Jurkat, Clone E6-1 (cell line): Measurements from ENCODE around the gene SYNGR2.
A peak's percentile ranks its signal among the peaks of the same experiment; 100 is the strongest.
"Not testable (repeated sequence)": the region's sequence is repeated elsewhere in the genome, so short reads cannot be mapped to it uniquely, and the experiment has no call there.

Source experiments
- DNase-seq: peaks from one replicate; pipeline ENCODE4 v3.0.0-alpha.2; 2011; ENCODE audit warnings: low read depth, low spot score
- H3K4me3 ChIP-seq: 2 replicates; pipeline ENCODE4 v1.5.1; 2011; ENCODE audit warnings: mild to moderate bottlenecking, low read length, control low read depth, moderate library complexity

The SYNGR2 gene

GRCh38 chr17:78164748-78165607 is 3.4 kb upstream of the SYNGR2 start:
- no peak for DNase-seq
- no peak overlapping the region for H3K4me3 ChIP-seq

GRCh38 chr17:78166416-78166815 is 2.0 kb upstream of the SYNGR2 start:
- no peak for DNase-seq
- no peak overlapping the region for H3K4me3 ChIP-seq

- no peak for DNase-seq
- peak overlapping the region; percentile 60 for H3K4me3 ChIP-seq
Observed at GRCh38 chr17:78168903-78169793, 767 bp downstream of the SYNGR2 start.

- DNase-seq: no peak
- no peak overlapping the region for H3K4me3 ChIP-seq
Observed at GRCh38 chr17:78170692-78171590, 2.6 kb downstream of the SYNGR2 start.

GRCh38 chr17:78171591-78172248 is 3.3 kb downstream of the SYNGR2 start:
- not testable (repeated sequence) for H3K4me3 ChIP-seq

GRCh38 chr17:78172249-78173051 is 4.1 kb downstream of the SYNGR2 start:
- no peak for DNase-seq
- H3K4me3 ChIP-seq: no peak overlapping the region

More at GRCh38 chr17:78171591-78172248, 3.3 kb downstream of the SYNGR2 start:
- not testable (repeated sequence) for DNase-seq

GRCh38 chr17:78173097-78173715 is 4.8 kb downstream of the SYNGR2 start:
- H3K4me3 ChIP-seq: no peak overlapping the region
- DNase-seq: peak; percentile 11

GRCh38 chr17:78174346-78174869 is 6.0 kb downstream of the SYNGR2 start:
- DNase-seq: no peak
- H3K4me3 ChIP-seq: no peak overlapping the region

- H3K4me3 ChIP-seq: no peak overlapping the region
- no peak for DNase-seq
Observed at GRCh38 chr17:78174870-78175642, 6.7 kb downstream of the SYNGR2 start.

- H3K4me3 ChIP-seq: no peak overlapping the region
Observed at GRCh38 chr17:78175643-78175981, 7.2 kb downstream of the SYNGR2 start.

GRCh38 chr17:78176548-78177025 is 8.2 kb downstream of the SYNGR2 start:
- DNase-seq: peak; percentile 42
- no peak overlapping the region for H3K4me3 ChIP-seq

More at GRCh38 chr17:78175643-78175981, 7.2 kb downstream of the SYNGR2 start:
- no peak for DNase-seq

GRCh38 chr17:78179372-78179771 is 11.0 kb downstream of the SYNGR2 start:
- DNase-seq: no peak
- no peak overlapping the region for H3K4me3 ChIP-seq

- no peak overlapping the region for H3K4me3 ChIP-seq
- no peak for DNase-seq
Observed at GRCh38 chr17:78180083-78180482, 11.7 kb downstream of the SYNGR2 start.

GRCh38 chr17:78180508-78180907 is 12.1 kb downstream of the SYNGR2 start:
- no peak for DNase-seq
- H3K4me3 ChIP-seq: no peak overlapping the region

- DNase-seq: no peak
- H3K4me3 ChIP-seq: no peak overlapping the region
Observed at GRCh38 chr17:78182504-78182903, 14.1 kb downstream of the SYNGR2 start.

GRCh38 chr17:78183916-78184315 is 15.5 kb downstream of the SYNGR2 start:
- no peak for DNase-seq
- H3K4me3 ChIP-seq: no peak overlapping the region
